Activated T-helper 17 cell treated with anti-CD3 and anti-CD28 coated beads, Interleukin-2, amount 50 U/mL, for 72 hours (primary cell): ENCODE measurements around the gene ELF4. TPM values are rescaled to one million over a fixed set of nuclear protein-coding genes. Genes with fewer than 3 reads are reported as not detected.
A peak's percentile ranks its signal among the peaks of the same experiment; 100 is the strongest.

Experiments used
- ATAC-seq: fragments of 150-1000 bp; cut with Tn5 transposase; replicated peaks from 2 replicates; pipeline ENCODE4 v1.10.0; 2021; ENCODE audit warnings: mild to moderate bottlenecking, moderate library complexity
- H3K27ac Mint-ChIP-seq: one replicate; pipeline ENCODE4 v1.8.0; 2022; ENCODE audit warnings: mixed read lengths
- H3K27me3 Mint-ChIP-seq: one replicate; pipeline ENCODE4 v1.8.0; 2022; ENCODE audit warnings: mixed read lengths
- H3K36me3 Mint-ChIP-seq: one replicate; pipeline ENCODE4 v1.8.0; 2022; ENCODE audit warnings: low read depth, mild to moderate bottlenecking, mixed read lengths
- H3K4me1 Mint-ChIP-seq: one replicate; pipeline ENCODE4 v1.8.0; 2022; ENCODE audit warnings: mixed read lengths
- H3K4me3 Mint-ChIP-seq: one replicate; pipeline ENCODE4 v1.8.0; 2022; ENCODE audit warnings: mild to moderate bottlenecking, mixed read lengths
- H3K9me3 Mint-ChIP-seq: one replicate; pipeline ENCODE4 v1.8.0; 2022; ENCODE audit warnings: mixed read lengths
- total RNA-seq, 2 donors: library from RNA; stranded (reverse); gene quantifications; one replicate each; pipeline ENCODE4 v1.2.3, GENCODE V29; 2022

Gene ELF4
- total RNA-seq, 2 donors from 2014 or later, result 23.5 to 25.6 TPM

DNA sequence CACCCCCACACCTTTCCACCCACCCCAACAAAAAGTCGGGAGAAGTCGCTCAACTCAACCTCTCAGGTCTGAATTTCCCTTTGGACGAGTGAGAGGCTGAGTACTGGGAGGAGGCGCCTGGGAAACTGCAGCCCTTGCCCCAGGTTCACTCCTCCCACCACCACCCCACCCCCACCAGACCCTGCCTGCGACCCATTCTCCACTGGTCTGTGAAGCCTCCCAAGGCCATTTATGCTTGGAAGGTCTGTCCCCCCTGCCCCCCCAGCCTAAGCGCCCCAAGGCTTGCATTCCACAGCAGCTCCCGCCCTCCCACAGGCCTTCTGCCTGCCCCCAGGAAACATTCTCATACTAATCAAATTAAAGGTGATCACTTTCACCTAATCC is 27.2 kb downstream of the ELF4 start:
- peaks cover 27% of the 10 kb centered on the region for H3K4me1 Mint-ChIP-seq

DNA sequence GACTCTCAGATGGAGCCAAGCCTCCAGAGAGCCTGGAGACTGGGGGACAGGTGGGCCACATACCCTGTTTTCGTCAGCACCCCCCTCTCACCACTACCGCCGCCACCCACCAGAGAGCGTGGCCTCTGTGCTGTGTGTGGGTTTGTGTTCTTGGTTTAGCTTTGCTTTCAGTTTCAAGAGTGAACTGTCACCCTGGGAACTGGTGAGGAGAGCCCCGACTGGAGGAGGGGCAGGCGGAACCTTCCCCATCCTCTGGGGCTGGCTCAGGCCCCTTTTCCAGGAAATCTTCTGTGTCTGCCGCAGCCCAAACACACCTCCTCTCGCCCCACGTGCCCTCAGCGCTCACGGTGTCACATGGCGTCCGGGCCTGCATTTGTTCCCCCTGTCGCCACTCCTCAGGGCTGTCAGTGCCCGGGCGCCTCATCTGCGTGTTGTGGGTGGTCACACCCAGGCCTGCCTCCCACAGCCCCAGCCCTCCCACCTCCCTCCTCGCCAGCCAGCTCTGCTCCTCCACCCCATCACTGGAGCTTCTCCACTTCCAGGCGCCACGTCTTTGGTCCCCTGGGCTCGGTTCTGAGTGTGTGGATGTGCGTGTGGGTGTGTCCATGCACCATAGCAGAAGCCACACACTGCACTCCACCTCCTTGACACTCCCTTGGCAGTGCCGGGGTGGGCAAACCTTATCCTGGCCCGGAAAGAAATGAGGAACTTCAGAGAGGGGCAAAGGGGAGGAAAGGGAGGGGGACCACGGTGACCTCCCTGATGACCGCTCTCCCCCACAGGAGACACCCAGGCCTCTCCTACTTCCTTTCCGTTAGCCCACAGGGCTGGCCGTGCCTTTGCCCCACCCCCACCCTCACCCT is 27.8 kb downstream of the ELF4 start:
- Mint-ChIP-seq H3K27me3 (no peaks in the 10 kb centered on the region), H3K4me3 (peak overlapping the region; percentile 74), H3K9me3 (no peaks in the 10 kb centered on the region), H3K36me3 (peaks cover 22% of the 10 kb centered on the region), H3K27ac (peak overlapping the region; percentile 79), H3K4me1 (peaks cover 21% of the 10 kb centered on the region)
- ATAC-seq, result peak; percentile 69

More for the DNA sequence above, 27.2 kb downstream of the ELF4 start:
- no peak for ATAC-seq
- no peaks in the 10 kb centered on the region for H3K9me3 Mint-ChIP-seq
- peaks cover 22% of the 10 kb centered on the region for H3K36me3 Mint-ChIP-seq
- H3K27me3 Mint-ChIP-seq, result no peaks in the 10 kb centered on the region
- H3K4me3 Mint-ChIP-seq, result peak overlapping the region; percentile 74
- peak overlapping the region; percentile 79 for H3K27ac Mint-ChIP-seq

DNA sequence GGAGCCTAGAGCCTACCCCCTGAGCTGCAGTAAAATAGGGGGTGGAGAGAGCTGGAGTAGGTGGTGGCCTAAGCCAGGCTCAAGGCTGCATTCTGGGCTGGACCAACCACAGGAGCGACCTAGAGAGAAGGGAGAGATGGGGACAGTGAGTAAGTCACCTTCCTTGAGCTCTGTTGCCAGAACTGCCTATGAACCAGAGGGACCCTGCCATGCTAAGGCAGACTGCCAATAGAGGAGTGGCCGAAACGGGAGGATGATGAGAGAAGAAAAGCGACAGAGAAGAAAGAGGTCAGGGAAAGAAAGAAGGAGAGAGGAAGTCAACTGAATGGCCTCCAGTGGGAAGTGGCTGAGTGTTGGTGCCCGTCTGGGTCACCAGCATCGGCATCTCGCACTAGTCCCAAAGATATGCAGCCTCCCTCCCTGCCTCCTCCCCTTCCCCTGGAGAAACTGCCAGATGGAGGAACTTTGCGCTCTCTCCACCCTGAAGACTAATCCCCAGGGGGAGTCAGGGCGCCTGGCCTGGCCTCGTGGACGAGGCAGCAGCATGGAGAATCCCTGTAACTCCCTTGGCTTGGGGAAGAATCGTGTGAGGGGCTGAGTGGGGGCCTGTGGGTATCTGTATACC is 28.8 kb downstream of the ELF4 start:
- no peak for ATAC-seq
- no peaks in the 10 kb centered on the region for H3K9me3 Mint-ChIP-seq
- no peaks in the 10 kb centered on the region for H3K27me3 Mint-ChIP-seq
- H3K4me3 Mint-ChIP-seq, result peak overlapping the region; percentile 74
- peaks cover 21% of the 10 kb centered on the region for H3K4me1 Mint-ChIP-seq
- peaks cover 24% of the 10 kb centered on the region for H3K36me3 Mint-ChIP-seq
- peak overlapping the region; percentile 79 for H3K27ac Mint-ChIP-seq

DNA sequence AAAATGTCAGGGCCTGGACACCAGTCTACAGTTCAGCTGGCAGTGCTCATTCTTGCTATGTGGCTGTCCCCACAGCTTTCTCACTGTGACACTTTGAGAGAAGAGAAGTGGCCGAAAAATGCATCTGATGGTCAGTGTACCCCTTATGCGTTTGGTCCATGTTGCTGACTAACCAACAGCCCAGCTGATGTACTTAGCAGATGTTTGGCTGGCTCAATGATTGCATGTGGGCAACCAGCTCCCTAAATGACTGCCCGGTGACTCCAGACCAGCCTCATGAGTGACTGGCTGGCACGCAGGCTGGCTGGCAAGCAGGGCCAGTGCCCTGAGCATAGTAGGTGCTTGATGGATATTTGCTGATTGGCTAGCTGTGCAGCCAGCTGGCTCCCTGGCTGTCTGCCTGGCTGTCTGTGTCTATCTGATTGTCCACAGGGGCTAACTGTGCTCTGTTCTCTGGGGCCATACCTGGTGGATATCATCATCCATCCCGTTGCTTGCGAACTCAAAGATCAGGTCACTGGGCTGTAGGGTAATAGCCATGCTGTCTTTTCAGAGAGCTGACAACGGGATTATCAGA is 29.4 kb downstream of the ELF4 start:
- no peaks in the 10 kb centered on the region for H3K9me3 Mint-ChIP-seq
- ATAC-seq, result no peak

DNA sequence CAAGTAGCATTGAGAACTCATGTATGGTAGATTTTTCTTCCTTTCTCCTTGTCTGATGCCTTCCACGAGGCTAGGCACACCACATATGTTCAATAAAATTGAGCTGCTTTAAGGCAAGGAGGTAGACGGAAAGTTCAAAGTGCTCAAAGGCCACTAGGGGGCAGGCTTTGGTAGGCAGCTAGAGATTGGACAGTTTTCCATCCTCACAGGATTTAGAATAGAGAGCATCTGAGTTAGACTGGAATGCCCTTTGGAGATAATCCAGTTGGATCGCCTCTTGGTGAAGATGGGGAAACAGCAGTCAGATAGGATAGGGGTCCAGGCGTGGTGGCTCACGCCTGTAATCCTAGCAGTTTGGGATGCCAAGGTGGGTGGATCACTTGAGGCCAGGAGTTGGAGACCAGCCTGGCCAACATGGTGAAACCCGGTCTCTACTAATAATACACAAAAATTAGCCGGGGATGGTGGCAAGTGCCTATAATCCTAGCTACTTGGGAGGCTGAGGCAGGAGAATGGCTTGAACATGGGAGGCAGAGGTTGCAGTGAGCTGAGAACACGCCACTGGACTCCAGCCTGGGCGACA is 30.4 kb downstream of the ELF4 start:
- Mint-ChIP-seq H3K27me3 (no peaks in the 10 kb centered on the region), H3K27ac (peak overlapping the region; percentile 78), H3K4me1 (peaks cover 21% of the 10 kb centered on the region), H3K36me3 (peaks cover 26% of the 10 kb centered on the region), H3K4me3 (no peak overlapping the region), H3K9me3 (no peaks in the 10 kb centered on the region)
- no peak for ATAC-seq

More for the DNA sequence above, 29.4 kb downstream of the ELF4 start:
- no peaks in the 10 kb centered on the region for H3K27me3 Mint-ChIP-seq
- peaks cover 21% of the 10 kb centered on the region for H3K4me1 Mint-ChIP-seq
- peak overlapping the region; percentile 79 for H3K27ac Mint-ChIP-seq
- H3K36me3 Mint-ChIP-seq, result peaks cover 21% of the 10 kb centered on the region
- H3K4me3 Mint-ChIP-seq, result peak overlapping the region; percentile 74

DNA sequence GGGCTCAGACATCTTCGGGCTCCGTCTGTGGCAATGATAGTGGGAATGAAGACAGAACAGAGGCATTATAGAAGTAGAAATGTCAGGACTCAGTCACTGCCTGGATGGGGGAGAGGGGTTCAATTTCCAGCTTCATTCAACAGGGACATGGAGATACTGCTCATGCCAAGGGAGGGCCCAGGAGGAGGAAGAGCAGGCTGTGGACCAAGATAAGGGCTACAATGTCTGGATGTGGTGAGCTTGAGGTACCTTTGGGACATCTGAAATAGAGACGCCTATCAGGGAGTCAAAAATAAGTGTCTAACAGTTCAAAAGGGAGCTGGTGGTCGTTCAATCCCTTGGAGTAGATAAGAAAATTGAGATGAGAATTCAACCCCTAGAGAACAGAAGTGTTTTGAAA is 34.5 kb downstream of the ELF4 start:
- Mint-ChIP-seq H3K9me3 (no peaks in the 10 kb centered on the region), H3K4me1 (peaks cover 5% of the 10 kb centered on the region), H3K27ac (no peak overlapping the region), H3K36me3 (peaks cover 54% of the 10 kb centered on the region), H3K27me3 (no peaks in the 10 kb centered on the region), H3K4me3 (no peak overlapping the region)
- ATAC-seq, result no peak

DNA sequence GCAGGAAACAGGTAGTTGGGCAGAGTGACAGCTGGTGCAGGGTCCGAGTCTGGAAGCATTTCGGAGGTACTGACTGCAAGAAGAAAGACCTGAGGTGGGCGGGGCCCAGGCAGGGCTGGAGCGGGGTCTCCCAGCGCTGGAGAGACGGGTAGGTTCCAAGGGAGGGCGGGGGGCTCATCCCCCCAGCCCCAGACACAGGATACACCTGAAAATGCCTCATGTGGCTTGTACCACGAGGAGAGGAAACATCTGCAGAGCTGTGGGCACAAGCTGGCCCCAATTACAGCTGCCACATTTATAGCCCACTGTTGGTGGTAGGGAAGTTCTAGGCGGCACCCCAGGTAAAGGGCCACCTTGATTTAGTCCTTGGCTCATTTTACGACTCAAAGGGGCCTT is 38.0 kb downstream of the ELF4 start:
- H3K4me3 Mint-ChIP-seq, result no peak overlapping the region
- no peak overlapping the region for H3K27ac Mint-ChIP-seq
- no peaks in the 10 kb centered on the region for H3K27me3 Mint-ChIP-seq
- no peaks in the 10 kb centered on the region for H3K4me1 Mint-ChIP-seq
- no peaks in the 10 kb centered on the region for H3K9me3 Mint-ChIP-seq
- peaks cover 63% of the 10 kb centered on the region for H3K36me3 Mint-ChIP-seq
- ATAC-seq, result no peak

GRCh38 chrX:130071611-130072344 is 38.5 kb downstream of the ELF4 start:
- no peaks in the 10 kb centered on the region for H3K9me3 Mint-ChIP-seq
- peaks cover 66% of the 10 kb centered on the region for H3K36me3 Mint-ChIP-seq
- H3K4me3 Mint-ChIP-seq, result no peak overlapping the region
- H3K27me3 Mint-ChIP-seq, result no peaks in the 10 kb centered on the region
- ATAC-seq, result no peak
- no peaks in the 10 kb centered on the region for H3K4me1 Mint-ChIP-seq
- H3K27ac Mint-ChIP-seq, result no peak overlapping the region

GRCh38 chrX:130066975-130067615 is 43.2 kb downstream of the ELF4 start:
- no peaks in the 10 kb centered on the region for H3K27me3 Mint-ChIP-seq
- no peaks in the 10 kb centered on the region for H3K9me3 Mint-ChIP-seq
- H3K4me1 Mint-ChIP-seq, result no peaks in the 10 kb centered on the region
- H3K4me3 Mint-ChIP-seq, result no peak overlapping the region
- no peak overlapping the region for H3K27ac Mint-ChIP-seq
- H3K36me3 Mint-ChIP-seq, result peaks cover 53% of the 10 kb centered on the region
- no peak for ATAC-seq

DNA sequence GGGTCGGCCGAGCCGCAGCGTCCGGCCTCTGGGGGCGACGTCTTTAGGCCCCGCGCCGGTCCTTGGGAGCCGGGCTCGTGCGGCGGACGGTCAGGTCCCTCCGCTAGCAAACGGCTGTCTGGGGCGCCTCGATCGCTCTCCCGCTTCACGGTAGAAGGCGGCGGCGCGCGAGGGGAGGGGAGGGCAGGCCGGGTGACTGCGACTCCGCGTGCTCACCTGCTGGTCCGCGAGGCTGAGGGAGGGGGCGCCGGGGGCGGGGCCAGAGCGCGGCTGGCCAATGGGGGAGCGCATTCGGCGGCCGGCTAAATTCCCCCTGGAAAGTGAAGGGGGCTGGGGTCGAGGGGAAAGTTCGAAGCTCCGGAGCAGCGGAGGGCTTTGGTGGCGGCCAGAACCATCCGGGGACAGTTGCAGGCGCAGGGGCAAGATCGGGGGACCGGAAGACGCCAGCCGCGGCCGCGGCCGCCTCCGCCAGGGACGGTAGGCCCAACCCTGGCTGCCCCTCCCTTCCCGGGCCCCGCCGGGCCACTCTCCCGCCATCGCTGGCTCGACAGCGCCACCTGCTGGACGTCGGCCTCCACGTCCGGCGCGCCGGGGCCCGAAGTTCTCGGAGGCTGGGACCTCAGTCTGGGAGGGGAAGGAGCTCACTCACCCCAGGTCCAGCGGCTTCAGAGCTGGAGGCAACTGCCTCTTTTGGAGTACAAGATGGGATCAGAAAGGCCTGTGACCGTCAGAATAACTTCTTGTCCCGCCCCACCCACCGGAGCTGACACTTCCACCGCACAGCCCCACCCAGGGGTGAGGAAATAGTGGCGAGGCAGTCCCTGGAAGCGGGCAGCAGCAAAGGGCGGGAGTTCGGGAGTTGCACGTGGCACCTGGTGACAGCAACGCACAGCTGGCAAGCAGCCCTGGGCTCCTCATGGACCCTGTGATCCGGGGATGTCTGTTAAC is 49.9 kb downstream of the ELF4 start:
- no peak overlapping the region for H3K27ac Mint-ChIP-seq
- H3K4me1 Mint-ChIP-seq, result no peaks in the 10 kb centered on the region
- no peaks in the 10 kb centered on the region for H3K27me3 Mint-ChIP-seq
- peak overlapping the region; percentile 55 for H3K4me3 Mint-ChIP-seq
- no peaks in the 10 kb centered on the region for H3K9me3 Mint-ChIP-seq
- H3K36me3 Mint-ChIP-seq, result peaks cover 15% of the 10 kb centered on the region
- ATAC-seq, result peak; percentile 94

- Mint-ChIP-seq H3K9me3 (no peaks in the 10 kb centered on the region), H3K4me3 (peak overlapping the region; percentile 55), H3K36me3 (peaks cover 17% of the 10 kb centered on the region), H3K27me3 (no peaks in the 10 kb centered on the region), H3K27ac (no peak overlapping the region), H3K4me1 (no peaks in the 10 kb centered on the region)
- ATAC-seq, result no peak
Measured at GRCh38 chrX:130058652-130059051, 51.6 kb downstream of the ELF4 start.

- Mint-ChIP-seq H3K36me3 (peaks cover 26% of the 10 kb centered on the region), H3K27me3 (no peaks in the 10 kb centered on the region), H3K27ac (no peak overlapping the region), H3K4me1 (no peaks in the 10 kb centered on the region), H3K4me3 (no peak overlapping the region), H3K9me3 (no peaks in the 10 kb centered on the region)
- ATAC-seq, result no peak
Measured at GRCh38 chrX:130057209-130057608, 53.1 kb downstream of the ELF4 start.

- Mint-ChIP-seq H3K4me1 (no peaks in the 10 kb centered on the region), H3K9me3 (no peaks in the 10 kb centered on the region), H3K4me3 (no peak overlapping the region), H3K36me3 (peaks cover 36% of the 10 kb centered on the region), H3K27ac (no peak overlapping the region), H3K27me3 (no peaks in the 10 kb centered on the region)
- ATAC-seq, result no peak
Measured at GRCh38 chrX:130055899-130056298, 54.4 kb downstream of the ELF4 start.
